H1 (cell line): ENCODE results near the gene PIK3R5. TPM values are rescaled to one million over a fixed set of nuclear protein-coding genes. Genes with fewer than 3 reads are reported as not detected.

ENCODE experiments used
- GTF2F1 ChIP-seq: IDR thresholded peaks from 2 replicates; pipeline ENCODE4 v1.6.1; 2012; ENCODE audit warnings: low read depth, low read length, improper control_type of control experiment, borderline replicate concordance
- polyA plus RNA-seq, 7 experiments: library from polyadenylated mRNA; depleted of rRNA in 3 of 7; stranded (reverse) in 5 of 7; unstranded in 2 of 7; fragments of >200 nt in 5 of 7; fragments of 200-250 nt in 2 of 7; gene quantifications; 1 replicate in 5 of 7; 2 replicates in 1 of 7; 4 replicates in 1 of 7; pipeline versions ENCODE4 v1.2.1 to v1.2.3, GENCODE V29; 2011 to 2013; ENCODE audit warnings: missing spikeins in 2 of 7, mixed read lengths in 2 of 7
- total RNA-seq: library from RNA; stranded (reverse); fragmentation: NEBNext Ultra II Directional; extraction: Animal tissue kit (Norgen Biotek cat#: 25700); gene quantifications from 2 replicates; pipeline ENCODE4 v1.2.1, GENCODE V29; 2021

Gene PIK3R5
- total and polyA plus RNA-seq, 2 of the 8 experiments (the other 6 are each of a cell fraction or from before 2014, with no cell fraction given), result 2.7 to 4.3 TPM

GRCh38 chr17:8830141-8830540, 135.4 kb downstream of the PIK3R5 start (continued):
- TF ChIP-seq GTF2F1, result no peak
